HG03378 (cell line): ENCODE data around the gene PNN.
"Not testable (repeated sequence)": the region's sequence is repeated elsewhere in the genome, so short reads cannot be mapped to it uniquely, and the experiment has no call there.

Experiments used
- ATAC-seq: cut with Tn5 transposase; IDR thresholded peaks from one replicate; pipeline ENCODE4 v1.9.1; 2021; ENCODE audit warnings: mild to moderate bottlenecking, moderate library complexity; ENCODE audit not compliant: unreplicated experiment

The PNN gene

DNA sequence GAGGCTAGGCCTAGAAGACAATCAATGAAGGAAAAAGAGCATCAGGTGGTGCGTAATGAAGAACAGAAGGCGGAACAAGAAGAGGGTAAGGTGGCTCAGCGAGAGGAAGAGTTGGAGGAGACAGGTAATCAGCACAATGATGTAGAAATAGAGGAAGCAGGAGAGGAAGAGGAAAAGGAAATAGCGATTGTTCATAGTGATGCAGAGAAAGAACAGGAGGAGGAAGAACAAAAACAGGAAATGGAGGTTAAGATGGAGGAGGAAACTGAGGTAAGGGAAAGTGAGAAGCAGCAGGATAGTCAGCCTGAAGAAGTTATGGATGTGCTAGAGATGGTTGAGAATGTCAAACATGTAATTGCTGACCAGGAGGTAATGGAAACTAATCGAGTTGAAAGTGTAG lies 5.5 kb downstream of the PNN start:
- ATAC-seq = no peak

DNA sequence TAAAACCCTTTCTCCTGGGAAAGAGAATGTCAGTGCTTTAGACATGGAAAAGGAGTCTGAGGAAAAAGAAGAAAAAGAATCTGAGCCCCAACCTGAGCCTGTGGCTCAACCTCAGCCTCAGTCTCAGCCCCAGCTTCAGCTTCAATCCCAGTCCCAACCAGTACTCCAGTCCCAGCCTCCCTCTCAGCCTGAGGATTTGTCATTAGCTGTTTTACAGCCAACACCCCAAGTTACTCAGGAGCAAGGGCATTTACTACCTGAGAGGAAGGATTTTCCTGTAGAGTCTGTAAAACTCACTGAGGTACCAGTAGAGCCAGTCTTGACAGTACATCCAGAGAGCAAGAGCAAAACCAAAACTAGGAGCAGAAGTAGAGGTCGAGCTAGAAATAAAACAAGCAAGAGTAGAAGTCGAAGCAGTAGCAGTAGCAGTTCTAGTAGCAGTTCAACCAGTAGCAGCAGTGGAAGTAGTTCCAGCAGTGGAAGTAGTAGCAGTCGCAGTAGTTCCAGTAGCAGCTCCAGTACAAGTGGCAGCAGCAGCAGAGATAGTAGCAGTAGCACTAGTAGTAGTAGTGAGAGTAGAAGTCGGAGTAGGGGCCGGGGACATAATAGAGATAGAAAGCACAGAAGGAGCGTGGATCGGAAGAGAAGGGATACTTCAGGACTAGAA lies 6.1 kb downstream of the PNN start:
- ATAC-seq = no peak

DNA sequence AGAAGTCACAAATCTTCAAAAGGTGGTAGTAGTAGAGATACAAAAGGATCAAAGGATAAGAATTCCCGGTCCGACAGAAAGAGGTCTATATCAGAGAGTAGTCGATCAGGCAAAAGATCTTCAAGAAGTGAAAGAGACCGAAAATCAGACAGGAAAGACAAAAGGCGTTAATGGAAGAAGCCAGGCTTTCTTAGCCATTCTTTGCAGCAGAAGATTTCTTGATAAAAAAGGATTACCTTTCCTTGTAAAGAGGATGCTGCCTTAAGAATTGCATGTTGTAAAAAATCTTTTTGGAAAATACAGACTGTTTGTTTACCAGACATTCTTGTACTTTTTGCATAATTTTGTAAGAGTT lies 6.6 kb downstream of the PNN start:
- no peak for ATAC-seq

DNA sequence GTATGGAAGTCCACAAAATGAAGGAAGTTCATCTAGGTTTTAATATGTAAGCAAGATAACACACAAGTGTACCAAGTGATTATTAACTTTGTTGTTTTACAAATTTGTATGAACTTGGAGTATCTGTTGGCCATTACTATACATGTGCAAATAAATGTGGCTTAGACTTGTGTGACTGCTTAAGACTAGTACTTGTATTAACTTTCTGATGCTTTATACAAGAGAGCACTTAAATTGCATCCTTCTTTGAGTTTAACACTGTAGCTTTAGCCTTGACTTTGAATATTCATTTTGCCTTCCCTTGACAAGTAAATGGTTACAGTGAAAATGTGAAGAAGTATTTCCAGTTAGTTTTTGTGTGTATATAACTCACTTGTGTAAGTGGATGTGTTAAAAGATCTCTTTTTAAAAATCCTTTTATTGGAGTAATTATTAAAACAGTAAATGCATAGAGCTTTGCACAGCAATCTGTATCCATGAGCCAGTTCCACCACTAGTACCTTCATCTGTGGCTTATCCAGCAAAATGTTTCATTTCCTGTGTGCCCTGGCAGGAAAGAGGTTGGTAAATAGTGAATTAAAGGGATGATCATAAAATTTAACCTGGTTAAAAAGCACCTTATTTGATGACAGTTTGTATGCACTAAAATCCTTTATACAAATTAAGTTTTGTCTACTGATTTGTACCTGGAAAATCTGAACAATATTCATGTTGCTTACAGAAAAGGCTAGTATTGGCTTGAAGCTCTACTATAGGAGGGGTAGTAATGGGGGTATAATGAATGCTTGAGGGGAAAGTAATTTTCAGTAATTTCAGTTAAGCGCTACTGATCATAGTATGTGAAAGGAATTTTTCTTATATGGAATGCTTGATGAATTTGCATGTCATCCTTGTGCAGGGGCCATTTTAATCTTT lies 8.0 kb downstream of the PNN start:
- ATAC-seq = no peak

GRCh38 chr14:39183685-39184003 lies 8.6 kb downstream of the PNN start:
- ATAC-seq = not testable (repeated sequence)

- ATAC-seq = no peak
Observed at GRCh38 chr14:39184628-39185255, 9.7 kb downstream of the PNN start.

GRCh38 chr14:39185256-39186049 lies 10.4 kb downstream of the PNN start:
- no peak for ATAC-seq

GRCh38 chr14:39186941-39187525 lies 12.0 kb downstream of the PNN start:
- ATAC-seq = no peak

DNA sequence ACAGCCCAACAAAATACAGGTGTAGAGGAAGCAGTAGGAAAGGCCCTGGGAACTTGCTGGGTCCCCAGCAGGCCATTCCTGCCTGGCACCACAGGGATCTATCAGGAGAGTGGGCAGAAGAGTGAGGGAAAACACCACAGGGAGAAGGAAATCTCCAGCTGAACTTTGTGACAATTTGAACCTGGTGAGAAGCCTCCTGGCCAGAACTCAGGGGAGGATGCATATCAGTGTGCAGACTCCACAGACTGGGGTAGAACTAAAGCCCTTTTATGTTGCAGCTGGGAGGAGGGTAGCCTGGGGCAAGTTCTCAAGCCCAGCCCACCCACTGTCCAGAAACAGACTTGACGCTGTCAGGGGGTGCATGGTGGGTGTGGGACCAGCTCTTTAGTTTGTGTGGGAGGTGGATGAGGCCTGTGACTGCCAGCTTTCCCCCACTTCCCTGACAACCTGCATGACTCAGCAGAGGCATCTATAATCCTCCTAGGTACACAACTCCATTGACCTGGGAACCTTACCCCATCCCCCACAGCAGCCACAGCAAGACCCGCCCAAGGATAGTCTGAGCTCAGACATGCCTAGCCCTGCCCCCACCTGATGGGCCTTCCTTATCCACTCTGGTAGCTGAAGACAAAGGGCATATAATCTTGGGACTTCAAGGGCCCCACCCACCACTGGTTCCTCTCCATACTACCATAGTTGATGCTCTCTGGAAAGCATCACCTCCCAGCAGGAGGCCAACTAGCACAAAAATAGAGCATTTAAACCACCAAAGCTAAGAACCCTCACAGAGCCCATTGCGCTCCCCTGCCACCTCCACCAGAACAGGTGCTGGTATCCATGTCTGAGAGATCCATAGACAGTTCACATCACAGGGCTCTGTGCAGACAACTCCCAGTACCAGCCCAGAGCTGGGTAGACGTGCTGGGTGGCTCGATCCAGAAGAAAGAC lies 28.9 kb downstream of the PNN start:
- ATAC-seq = no peak

DNA sequence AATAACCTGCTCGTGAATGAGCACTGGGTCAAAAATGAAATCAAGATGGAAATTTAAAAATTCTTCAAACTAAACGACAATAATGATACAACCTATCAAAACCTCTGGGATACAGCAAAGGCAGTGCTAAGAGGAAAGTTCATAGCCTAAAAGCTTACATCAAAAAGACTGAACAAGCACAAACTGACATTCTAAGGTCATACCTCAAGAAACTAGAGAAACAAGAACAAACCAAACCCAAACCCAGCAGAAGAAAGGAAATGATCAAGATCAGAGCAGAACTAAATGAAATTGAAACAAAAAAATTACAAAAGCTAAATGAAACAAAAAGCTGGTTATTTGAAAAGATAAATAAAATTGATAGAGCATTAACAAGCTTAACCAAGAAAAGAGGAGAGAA lies 32.4 kb downstream of the PNN start:
- not testable (repeated sequence) for ATAC-seq

- ATAC-seq = no peak
Observed at GRCh38 chr14:39211109-39211741, 36.2 kb downstream of the PNN start.

DNA sequence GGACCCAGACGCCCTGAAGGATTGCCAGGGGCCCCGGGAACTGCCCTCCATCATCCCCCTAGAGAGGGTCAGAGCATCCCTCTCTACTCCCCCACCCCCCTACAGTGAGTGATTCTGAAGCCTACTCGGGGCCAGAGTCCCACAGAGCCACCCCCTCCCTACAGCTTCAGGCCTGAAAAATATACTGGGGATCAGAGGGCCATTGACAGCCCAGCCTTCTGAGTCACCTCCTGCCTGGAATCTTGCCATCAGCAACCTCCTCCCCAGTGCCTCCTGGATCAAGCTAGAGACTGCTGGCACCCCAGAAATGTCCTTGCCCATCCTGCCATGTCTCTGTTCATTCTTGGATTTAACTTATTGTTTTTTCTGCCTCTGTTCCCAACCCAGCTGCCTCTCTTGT lies 37.0 kb downstream of the PNN start:
- no peak for ATAC-seq

GRCh38 chr14:39212693-39213092 lies 37.6 kb downstream of the PNN start:
- ATAC-seq = no peak

GRCh38 chr14:39217214-39217879 lies 42.3 kb downstream of the PNN start:
- ATAC-seq = no peak

DNA sequence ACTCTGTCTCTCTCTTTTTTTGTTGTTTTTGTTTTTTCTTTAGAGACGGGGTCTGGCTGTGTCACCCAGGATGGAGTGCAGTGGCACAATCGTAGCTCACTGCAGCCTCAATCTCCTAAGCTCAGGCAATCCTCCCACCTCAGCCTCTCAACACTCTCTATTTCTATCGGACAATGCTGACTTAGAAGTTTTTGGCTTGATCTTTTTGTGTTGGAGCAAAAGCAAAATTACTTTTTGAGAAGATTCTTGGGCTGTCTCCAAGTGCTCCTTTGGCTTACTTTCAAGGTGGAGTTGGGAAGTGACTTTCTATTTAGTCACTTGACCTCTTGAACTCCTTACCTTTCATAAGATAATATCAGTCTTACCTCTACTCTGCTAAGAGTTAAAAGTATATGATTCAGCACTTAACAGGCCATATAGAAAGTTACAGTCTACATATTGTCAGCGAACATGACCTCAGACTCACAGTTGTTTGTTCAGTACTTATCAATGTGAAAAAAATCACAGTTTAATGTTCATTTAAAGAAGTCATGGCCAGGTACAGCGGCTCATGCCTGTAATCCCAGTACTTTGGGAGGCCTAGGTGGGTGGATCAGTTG lies 43.2 kb downstream of the PNN start:
- no peak for ATAC-seq

GRCh38 chr14:39219075-39219499 lies 44.0 kb downstream of the PNN start:
- no peak for ATAC-seq

- not testable (repeated sequence) for ATAC-seq
Observed at GRCh38 chr14:39220473-39220872, 45.4 kb downstream of the PNN start.

- no peak for ATAC-seq
Observed at GRCh38 chr14:39228044-39228443, 53.0 kb downstream of the PNN start.
